CD4-positive, alpha-beta T cell treated with Interleukin-4 for 4 hours (primary cell): Measurements from ENCODE around the gene NOL12.
A peak's percentile ranks its signal among the peaks of the same experiment; 100 is the strongest.
"Not testable (repeated sequence)": the region's sequence is repeated elsewhere in the genome, so short reads cannot be mapped to it uniquely, and the experiment has no call there.

Experiments
- DNase-seq: peaks from one replicate; pipeline ENCODE4 v3.0.0-alpha.2; 2020

The NOL12 gene

GRCh38 chr22:37681001-37681424, 5.1 kb upstream of the NOL12 start:
- DNase-seq = no peak

- DNase-seq = peak; percentile 71
Observed at GRCh38 chr22:37681556-37682049, 4.5 kb upstream of the NOL12 start.

GRCh38 chr22:37684803-37685615, 1.1 kb upstream of the NOL12 start:
- DNase-seq = no peak

GRCh38 chr22:37690407-37690806, 4.3 kb downstream of the NOL12 start:
- DNase-seq = no peak

GRCh38 chr22:37690901-37691504, 4.9 kb downstream of the NOL12 start:
- no peak for DNase-seq

GRCh38 chr22:37692627-37693285, 6.6 kb downstream of the NOL12 start:
- DNase-seq = no peak

GRCh38 chr22:37694131-37694530, 8.0 kb downstream of the NOL12 start:
- DNase-seq = not testable (repeated sequence)

- DNase-seq = not testable (repeated sequence)
Observed at GRCh38 chr22:37696260-37696656, 10.1 kb downstream of the NOL12 start.

GRCh38 chr22:37696657-37697537, 10.8 kb downstream of the NOL12 start, which contains the start of gene TRIOBP:
TRIOBP (plus strand) TSS chr22:37697048; CDS start chr22:37701366, 4,318 bp downstream.
- DNase-seq = peak; percentile 85

GRCh38 chr22:37697538-37697835, 11.3 kb downstream of the NOL12 start:
- DNase-seq = no peak

GRCh38 chr22:37701141-37701786, 15.1 kb downstream of the NOL12 start:
- DNase-seq = no peak

- no peak for DNase-seq
Observed at GRCh38 chr22:37703906-37704305, 17.8 kb downstream of the NOL12 start.

- DNase-seq = no peak
Observed at GRCh38 chr22:37704645-37705044, 18.5 kb downstream of the NOL12 start.

- no peak for DNase-seq
Observed at GRCh38 chr22:37705205-37705604, 19.1 kb downstream of the NOL12 start.

- DNase-seq = no peak
Observed at GRCh38 chr22:37708580-37709444, 22.7 kb downstream of the NOL12 start.

- DNase-seq = no peak
Observed at GRCh38 chr22:37709445-37709765, 23.3 kb downstream of the NOL12 start.

- DNase-seq = no peak
Observed at GRCh38 chr22:37710675-37711074, 24.5 kb downstream of the NOL12 start.

- no peak for DNase-seq
Observed at GRCh38 chr22:37711490-37711889, 25.3 kb downstream of the NOL12 start.

GRCh38 chr22:37713761-37714160, 27.6 kb downstream of the NOL12 start:
- DNase-seq = no peak

- no peak for DNase-seq
Observed at GRCh38 chr22:37714634-37715033, 28.5 kb downstream of the NOL12 start.

GRCh38 chr22:37715760-37716159, 29.6 kb downstream of the NOL12 start:
- no peak for DNase-seq
